DND-41 (cell line): ENCODE results near the gene PRR7.

Experiments used
- ATAC-seq: fragments of 200-7000 bp; cut with Tn5 transposase; 3 replicates; pipeline ENCODE4 v1.9.1; 2021; ENCODE audit warnings: low read depth; ENCODE audit not compliant: insufficient read depth
- DNase-seq: peaks from one replicate; pipeline ENCODE4 v3.0.0-alpha.2; 2020
- H2AFZ ChIP-seq: 2 replicates; pipeline ENCODE4 v1.6.0; 2012; ENCODE audit warnings: low read depth, low read length
- H3K27ac ChIP-seq: 2 replicates; pipeline ENCODE4 v1.5.1; 2012; ENCODE audit warnings: low read length, inconsistent platforms
- H3K27me3 ChIP-seq: fragments of 200-600 bp; sonication (generic); 2 replicates; pipeline ENCODE4 v1.6.0; 2012; ENCODE audit warnings: low read length, mild to moderate bottlenecking, inconsistent platforms; ENCODE audit not compliant: insufficient read depth, poor library complexity
- H3K36me3 ChIP-seq: 2 replicates; pipeline ENCODE4 v1.5.1; 2012; ENCODE audit warnings: low read length, inconsistent platforms; ENCODE audit not compliant: insufficient read depth
- H3K4me1 ChIP-seq: 2 replicates; pipeline ENCODE4 v1.5.1; 2012; ENCODE audit warnings: mild to moderate bottlenecking, low read length; ENCODE audit not compliant: insufficient read depth
- H3K4me2 ChIP-seq: 2 replicates; pipeline ENCODE4 v1.6.0; 2012; ENCODE audit warnings: mild to moderate bottlenecking, moderate library complexity, low read length, inconsistent platforms; ENCODE audit not compliant: insufficient read depth
- H3K4me3 ChIP-seq, 2 experiments: fragments of 200-600 bp in 1 of 2; shearing (Covaris generic) in 1 of 2; 2 replicates each; pipeline ENCODE4 v1.5.1; 2012 to 2016; ENCODE audit warnings: inconsistent platforms in 2 of 2, low read length in 2 of 2, mild to moderate bottlenecking in 2 of 2, low read depth in 1 of 2, moderate library complexity in 1 of 2
- H3K79me2 ChIP-seq: 2 replicates; pipeline ENCODE4 v1.6.0; 2012; ENCODE audit warnings: low read length, inconsistent platforms; ENCODE audit not compliant: insufficient read depth
- H3K9ac ChIP-seq: 2 replicates; pipeline ENCODE4 v1.6.0; 2012; ENCODE audit warnings: low read depth, mild to moderate bottlenecking, inconsistent platforms, low read length, moderate library complexity
- H3K9me3 ChIP-seq: 2 replicates; pipeline ENCODE4 v1.5.1; 2012; ENCODE audit warnings: low read length, moderate library complexity, mild to moderate bottlenecking, inconsistent platforms; ENCODE audit not compliant: insufficient read depth, severe bottlenecking
- H4K20me1 ChIP-seq: 2 replicates; pipeline ENCODE4 v1.6.0; 2012; ENCODE audit warnings: low read length; ENCODE audit not compliant: insufficient read depth
- CTCF ChIP-seq: IDR thresholded peaks from 2 replicates; pipeline ENCODE4 v1.5.1; 2012; ENCODE audit warnings: borderline replicate concordance, low read length, moderate library complexity, mild to moderate bottlenecking; ENCODE audit not compliant: poor library complexity, severe bottlenecking; ENCODE audit errors: extremely low read depth
- EZH2 ChIP-seq: IDR thresholded peaks from 3 replicates; pipeline ENCODE4 v1.6.1; 2012; ENCODE audit warnings: borderline replicate concordance, low read depth, mild to moderate bottlenecking, moderate library complexity, low read length, inconsistent platforms; ENCODE audit not compliant: severe bottlenecking

Gene PRR7

GRCh38 chr5:177504086-177505056 lies 57.8 kb downstream of the PRR7 start:
- TF ChIP-seq EZH2: no peak
- TF ChIP-seq CTCF: no peak
- Histone ChIP-seq H4K20me1 (peaks cover 5% of the 10 kb centered on the region), H3K27ac (no peak overlapping the region), H3K79me2 (no peaks in the 10 kb centered on the region), H3K4me3 (no peak overlapping the region), H3K4me2 (no peak overlapping the region), H3K9me3 (no peaks in the 10 kb centered on the region), H3K36me3 (no peaks in the 10 kb centered on the region), H3K4me1 (peaks cover 4% of the 10 kb centered on the region; the same call in 1 of the 2 replicates), H2AFZ (no peak overlapping the region), H3K27me3 (no peaks in the 10 kb centered on the region), H3K9ac (no peak overlapping the region)
- DNase-seq (no peak), ATAC-seq (no peak)

DNA sequence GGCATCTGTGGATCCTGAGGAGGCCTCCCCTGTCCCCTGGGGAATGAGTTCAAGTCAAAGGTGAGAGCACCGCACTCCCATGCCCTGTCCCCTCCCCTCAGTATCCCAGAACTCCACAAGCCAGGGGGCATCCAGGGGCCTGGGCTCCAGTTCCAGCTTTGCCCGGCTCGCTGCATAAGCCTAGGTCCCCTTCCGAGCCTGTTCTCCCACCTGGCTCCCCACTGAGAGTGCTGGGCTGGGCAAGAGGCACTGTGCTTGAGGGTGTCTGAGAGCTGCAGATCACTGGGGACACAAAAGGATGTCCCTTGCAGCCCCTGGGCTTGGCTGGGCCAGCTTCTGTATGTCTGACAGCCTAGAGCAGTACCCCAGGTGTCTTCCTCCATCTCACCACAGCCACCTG lies 58.5 kb downstream of the PRR7 start:
- Histone ChIP-seq H3K4me1 (peaks cover 4% of the 10 kb centered on the region; the same call in 1 of the 2 replicates), H4K20me1 (peaks cover 5% of the 10 kb centered on the region), H3K4me2 (no peak overlapping the region), H2AFZ (no peak overlapping the region), H3K9me3 (no peaks in the 10 kb centered on the region), H3K36me3 (peaks cover 1% of the 10 kb centered on the region), H3K27ac (no peak overlapping the region), H3K9ac (no peak overlapping the region), H3K27me3 (no peaks in the 10 kb centered on the region), H3K79me2 (no peaks in the 10 kb centered on the region), H3K4me3 (no peak overlapping the region)
- ATAC-seq: no peak
- no peak for TF ChIP-seq EZH2
- no peak for TF ChIP-seq CTCF
- no peak for DNase-seq
